Measurements from ENCODE around the gene ATP6V0E1.

DNA sequence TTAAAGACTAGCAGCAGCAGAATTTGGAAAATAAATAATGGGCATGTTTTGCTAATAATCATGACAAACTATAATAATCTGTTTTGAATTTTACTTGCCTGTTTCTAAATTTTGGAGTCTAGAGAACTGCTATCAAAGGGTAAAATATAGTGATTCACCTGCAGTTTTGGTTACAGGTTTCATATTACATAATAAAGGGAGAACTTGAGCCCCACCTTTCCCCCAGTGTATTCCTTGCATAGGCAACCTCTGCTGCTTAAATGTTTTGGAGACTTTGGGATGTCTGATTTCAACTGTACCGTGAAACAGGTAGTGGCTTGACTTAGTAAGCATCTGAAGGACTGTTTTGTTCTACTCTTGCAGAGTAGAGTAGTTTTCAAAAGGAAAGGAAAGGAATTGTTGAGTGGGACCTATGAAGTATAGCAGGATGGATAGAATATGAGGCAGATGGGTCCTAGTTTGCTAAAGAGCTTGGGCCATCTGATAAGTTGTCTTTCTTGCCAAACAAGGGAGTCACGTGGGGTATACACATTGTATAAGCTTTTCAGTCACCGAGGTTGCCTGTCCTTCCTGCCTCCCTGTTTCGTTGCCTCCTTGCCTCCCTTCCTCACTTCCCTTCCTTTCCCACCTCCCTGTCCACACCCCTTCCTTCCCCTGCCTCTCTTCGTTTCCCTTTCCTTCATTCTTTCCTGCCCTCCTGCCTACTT lies 91.7 kb downstream of the ATP6V0E1 start:
- TF ChIP-seq, protein P1, sequence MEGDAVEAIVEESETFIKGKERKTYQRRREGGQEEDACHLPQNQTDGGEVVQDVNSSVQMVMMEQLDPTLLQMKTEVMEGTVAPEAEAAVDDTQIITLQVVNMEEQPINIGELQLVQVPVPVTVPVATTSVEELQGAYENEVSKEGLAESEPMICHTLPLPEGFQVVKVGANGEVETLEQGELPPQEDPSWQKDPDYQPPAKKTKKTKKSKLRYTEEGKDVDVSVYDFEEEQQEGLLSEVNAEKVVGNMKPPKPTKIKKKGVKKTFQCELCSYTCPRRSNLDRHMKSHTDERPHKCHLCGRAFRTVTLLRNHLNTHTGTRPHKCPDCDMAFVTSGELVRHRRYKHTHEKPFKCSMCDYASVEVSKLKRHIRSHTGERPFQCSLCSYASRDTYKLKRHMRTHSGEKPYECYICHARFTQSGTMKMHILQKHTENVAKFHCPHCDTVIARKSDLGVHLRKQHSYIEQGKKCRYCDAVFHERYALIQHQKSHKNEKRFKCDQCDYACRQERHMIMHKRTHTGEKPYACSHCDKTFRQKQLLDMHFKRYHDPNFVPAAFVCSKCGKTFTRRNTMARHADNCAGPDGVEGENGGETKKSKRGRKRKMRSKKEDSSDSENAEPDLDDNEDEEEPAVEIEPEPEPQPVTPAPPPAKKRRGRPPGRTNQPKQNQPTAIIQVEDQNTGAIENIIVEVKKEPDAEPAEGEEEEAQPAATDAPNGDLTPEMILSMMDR (IDR thresholded peaks at IDR 0.05) = no peak
- TF ChIP-seq POLR2A (IDR thresholded peaks at IDR 0.05) = no peak
